ENCODE measurements around the gene FOXI2. TPM values are rescaled to one million over a fixed set of nuclear protein-coding genes. Genes with fewer than 3 reads are reported as not detected.

Gene FOXI2
- total RNA-seq, 1 experiment from 2014 or later = not detected

DNA sequence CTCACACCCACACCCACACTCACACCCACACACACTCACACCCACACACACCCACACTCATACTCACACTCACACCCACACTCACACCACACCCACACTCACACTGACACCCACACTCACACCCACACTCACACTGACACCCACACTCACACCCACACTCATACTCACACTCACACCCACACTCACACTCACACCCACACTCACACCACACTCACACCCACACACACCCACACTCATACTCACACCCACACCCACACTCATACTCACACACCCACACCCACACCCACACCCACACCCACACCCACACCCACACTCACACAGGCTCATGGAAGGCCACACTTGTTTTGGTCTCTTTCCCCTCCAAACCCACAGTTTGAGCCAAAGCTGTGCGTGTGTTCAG is 2.9 kb downstream of the FOXI2 start:
- DNase-seq (ENCODE audit: low read depth, low spot score) = no peak
- H2AFZ ChIP-seq (ENCODE audit: low read depth, low read length, poor library complexity, severe bottlenecking) = no peak overlapping the region
- H3K9me2 ChIP-seq (ENCODE audit: insufficient read depth) = no peaks in the 10 kb centered on the region
- RAD21 ChIA-PET (ENCODE audit: low non-redundant PET in 1 of 2, low total read pairs in 2 of 2, uncharacterized antibody in 2 of 2, unreplicated experiment in 2 of 2) = no interaction called here
- H3K79me2 ChIP-seq (ENCODE audit: insufficient read depth, low read length) = no peaks in the 10 kb centered on the region
- BruUV-seq (replicated peaks) = no TSS peak
- H3K9ac ChIP-seq (ENCODE audit: low read length) = no peak overlapping the region
- H3K4me3 ChIP-seq (replicated peaks in 1 of 2; ENCODE audit: low read depth in 1 of 2, low read length in 2 of 2) = no peak overlapping the region
- no peak overlapping the region for H3K27ac ChIP-seq (ENCODE audit: low read depth, low read length)
- no peaks in the 10 kb centered on the region for H3K36me3 ChIP-seq (ENCODE audit: control insufficient read depth in 1 of 2, insufficient read depth in 2 of 2, low read length in 2 of 2)
- no peaks in the 10 kb centered on the region for H3K4me1 ChIP-seq (ENCODE audit: control insufficient read depth in 1 of 2, insufficient read depth in 2 of 2, low read length in 2 of 2)
- ATAC-seq = no peak
- intact Hi-C loops (cut with micrococcal nuclease) = no loop called here
- H4K20me1 ChIP-seq (ENCODE audit: insufficient read depth) = no peaks in the 10 kb centered on the region
- H3K27me3 ChIP-seq (ENCODE audit: insufficient read depth, low read length) = peaks cover 13% of the 10 kb centered on the region; the same call in 1 of the 2 replicates
- H3K9me3 ChIP-seq (ENCODE audit: control insufficient read depth in 1 of 2, insufficient read depth in 1 of 2, low read depth in 1 of 2, low read length in 2 of 2) = no peaks in the 10 kb centered on the region
- CTCF ChIA-PET = interaction anchor here (1.0 kb wide), 1 partner anchor 114 kb away, joined by 3 read pairs; no protein-coding TSS in a partner anchor
- POLR2A ChIA-PET = no interaction called here
- no peak overlapping the region for H3K4me2 ChIP-seq (ENCODE audit: low read length)
- TF ChIP-seq, protein P1, sequence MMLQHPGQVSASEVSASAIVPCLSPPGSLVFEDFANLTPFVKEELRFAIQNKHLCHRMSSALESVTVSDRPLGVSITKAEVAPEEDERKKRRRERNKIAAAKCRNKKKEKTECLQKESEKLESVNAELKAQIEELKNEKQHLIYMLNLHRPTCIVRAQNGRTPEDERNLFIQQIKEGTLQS (IDR thresholded peaks at IDR 0.05) = no peak
- no peak for TF ChIP-seq POLR2A (IDR thresholded peaks at IDR 0.05; ENCODE audit: borderline replicate concordance, extremely low read depth, insufficient read depth, insufficient read length)
- TF ChIP-seq EZH2phosphoT487 (IDR thresholded peaks at IDR 0.05; ENCODE audit: borderline replicate concordance) = no peak
- no peak for TF ChIP-seq ZNF274 (IDR thresholded peaks at IDR 0.05; ENCODE audit: low read depth, low read length)
- TF ChIP-seq SP1 (IDR thresholded peaks at IDR 0.05; ENCODE audit: low read depth) = no peak
- TF ChIP-seq MAX (IDR thresholded peaks at IDR 0.05) = no peak
- no peak for TF ChIP-seq CEBPB (IDR thresholded peaks at IDR 0.05; ENCODE audit: low read depth)
- TF ChIP-seq TCF7L2 (IDR thresholded peaks at IDR 0.05; ENCODE audit: borderline replicate concordance, extremely low read depth, insufficient read depth, insufficient read length) = no peak
- no peak for TF ChIP-seq ELF1 (IDR thresholded peaks at IDR 0.05; ENCODE audit: borderline replicate concordance, low read depth)
- no peak for TF ChIP-seq SRF (IDR thresholded peaks at IDR 0.05; ENCODE audit: low read depth)
- TF ChIP-seq, protein P2, sequence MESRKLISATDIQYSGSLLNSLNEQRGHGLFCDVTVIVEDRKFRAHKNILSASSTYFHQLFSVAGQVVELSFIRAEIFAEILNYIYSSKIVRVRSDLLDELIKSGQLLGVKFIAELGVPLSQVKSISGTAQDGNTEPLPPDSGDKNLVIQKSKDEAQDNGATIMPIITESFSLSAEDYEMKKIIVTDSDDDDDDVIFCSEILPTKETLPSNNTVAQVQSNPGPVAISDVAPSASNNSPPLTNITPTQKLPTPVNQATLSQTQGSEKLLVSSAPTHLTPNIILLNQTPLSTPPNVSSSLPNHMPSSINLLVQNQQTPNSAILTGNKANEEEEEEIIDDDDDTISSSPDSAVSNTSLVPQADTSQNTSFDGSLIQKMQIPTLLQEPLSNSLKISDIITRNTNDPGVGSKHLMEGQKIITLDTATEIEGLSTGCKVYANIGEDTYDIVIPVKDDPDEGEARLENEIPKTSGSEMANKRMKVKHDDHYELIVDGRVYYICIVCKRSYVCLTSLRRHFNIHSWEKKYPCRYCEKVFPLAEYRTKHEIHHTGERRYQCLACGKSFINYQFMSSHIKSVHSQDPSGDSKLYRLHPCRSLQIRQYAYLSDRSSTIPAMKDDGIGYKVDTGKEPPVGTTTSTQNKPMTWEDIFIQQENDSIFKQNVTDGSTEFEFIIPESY (IDR thresholded peaks at IDR 0.05; ENCODE audit: extremely low read depth, insufficient replicate concordance, low read length) = no peak
- no peak for TF ChIP-seq ZFX (IDR thresholded peaks at IDR 0.05)
- TF ChIP-seq CTCF (IDR thresholded peaks at IDR 0.05 in 2 of 3, conservative IDR thresholded peaks at IDR 0.05 in 1 of 3; ENCODE audit: borderline replicate concordance in 1 of 3, insufficient read depth in 1 of 3, low read depth in 2 of 3, low read length in 2 of 3) = no peak
- no peak for TF ChIP-seq JUND (IDR thresholded peaks at IDR 0.05)
- TF ChIP-seq POLR2AphosphoS5 (IDR thresholded peaks at IDR 0.05; ENCODE audit: low read depth, low read length) = no peak
- TF ChIP-seq CBX3 (IDR thresholded peaks at IDR 0.05; ENCODE audit: low read depth) = no peak
- no peak for TF ChIP-seq EZH2 (IDR thresholded peaks at IDR 0.05)
- no peak for TF ChIP-seq SIN3A (IDR thresholded peaks at IDR 0.05; ENCODE audit: low read depth)
- no peak for TF ChIP-seq YY1 (IDR thresholded peaks at IDR 0.05; ENCODE audit: extremely low read depth, insufficient replicate concordance, low read depth, low read length)
- no peak for TF ChIP-seq REST (IDR thresholded peaks at IDR 0.05; ENCODE audit: low read depth)
